Erythroblast (primary cell): ENCODE measurements around the gene CHRDL1.

Source experiments
- GATA1 ChIP-seq: IDR thresholded peaks from 2 replicates; pipeline ENCODE4 v1.6.1; 2011; ENCODE audit warnings: low read depth, mild to moderate bottlenecking, control low read depth, low read length, moderate library complexity
- POLR2A ChIP-seq: IDR thresholded peaks from 2 replicates; pipeline ENCODE4 v1.6.1; 2011; ENCODE audit warnings: mild to moderate bottlenecking, low read length

GRCh38 chrX:110804446-110804845 is 8.8 kb upstream of the CHRDL1 start:
- TF ChIP-seq POLR2A (no peak), GATA1 (no peak)
